ENCODE measurements around the gene METTL22.

DNA sequence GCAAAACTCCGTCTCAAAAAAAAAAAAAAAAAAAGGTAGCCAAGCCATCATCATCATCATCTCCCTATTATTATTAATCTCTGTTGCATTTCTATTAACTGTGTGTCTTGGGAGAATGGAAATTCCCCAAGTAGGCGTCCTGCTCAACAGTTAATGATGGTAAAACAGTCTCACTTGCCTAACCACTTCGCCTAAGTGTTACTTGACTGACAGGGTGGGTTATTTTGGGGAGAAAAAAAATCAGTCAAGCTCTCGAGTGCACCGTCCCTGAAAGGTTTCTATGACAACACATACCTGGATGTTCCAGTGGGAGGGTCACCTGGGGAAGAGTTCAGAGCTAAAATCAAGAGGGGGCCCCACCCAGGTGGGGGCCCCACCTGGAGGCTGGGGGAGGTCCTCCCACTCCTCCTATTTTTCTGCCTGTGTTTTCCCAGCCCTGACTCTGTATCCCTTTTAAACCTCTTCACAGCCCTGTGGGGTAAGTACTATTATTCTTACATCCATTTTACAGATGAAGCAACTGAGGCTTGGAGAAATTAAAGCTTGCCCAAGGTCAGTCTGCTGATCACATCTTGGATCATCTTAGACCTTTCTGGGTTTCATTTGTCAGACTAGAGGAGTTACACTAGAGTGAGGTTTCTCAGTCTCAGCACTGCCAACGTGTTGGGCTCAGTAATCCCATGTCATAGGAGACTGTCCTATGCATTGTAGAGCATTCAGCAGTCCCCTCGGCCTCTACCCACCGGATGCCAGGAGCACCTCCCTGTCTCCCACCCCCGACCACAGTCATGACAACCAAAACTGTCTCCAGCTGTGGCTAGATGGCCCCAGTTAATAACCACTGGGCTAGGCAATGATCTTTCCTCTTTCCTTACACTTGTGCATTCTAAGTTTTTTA lies 41.9 kb downstream of the METTL22 start:
- TF ChIP-seq, protein P1, sequence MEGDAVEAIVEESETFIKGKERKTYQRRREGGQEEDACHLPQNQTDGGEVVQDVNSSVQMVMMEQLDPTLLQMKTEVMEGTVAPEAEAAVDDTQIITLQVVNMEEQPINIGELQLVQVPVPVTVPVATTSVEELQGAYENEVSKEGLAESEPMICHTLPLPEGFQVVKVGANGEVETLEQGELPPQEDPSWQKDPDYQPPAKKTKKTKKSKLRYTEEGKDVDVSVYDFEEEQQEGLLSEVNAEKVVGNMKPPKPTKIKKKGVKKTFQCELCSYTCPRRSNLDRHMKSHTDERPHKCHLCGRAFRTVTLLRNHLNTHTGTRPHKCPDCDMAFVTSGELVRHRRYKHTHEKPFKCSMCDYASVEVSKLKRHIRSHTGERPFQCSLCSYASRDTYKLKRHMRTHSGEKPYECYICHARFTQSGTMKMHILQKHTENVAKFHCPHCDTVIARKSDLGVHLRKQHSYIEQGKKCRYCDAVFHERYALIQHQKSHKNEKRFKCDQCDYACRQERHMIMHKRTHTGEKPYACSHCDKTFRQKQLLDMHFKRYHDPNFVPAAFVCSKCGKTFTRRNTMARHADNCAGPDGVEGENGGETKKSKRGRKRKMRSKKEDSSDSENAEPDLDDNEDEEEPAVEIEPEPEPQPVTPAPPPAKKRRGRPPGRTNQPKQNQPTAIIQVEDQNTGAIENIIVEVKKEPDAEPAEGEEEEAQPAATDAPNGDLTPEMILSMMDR (IDR thresholded peaks at IDR 0.05): no peak
- TF ChIP-seq POLR2A (IDR thresholded peaks at IDR 0.05): no peak

Measured in prostate gland (tissue), 2 donors.